CD4-positive, alpha-beta T cell treated with Interleukin-6 at 100 ng/mL for 8 hours (primary cell): ENCODE results near the gene NAXE.
"Not testable (repeated sequence)": the region's sequence is repeated elsewhere in the genome, so short reads cannot be mapped to it uniquely, and the experiment has no call there.

Experiments
- DNase-seq: peaks from one replicate; pipeline ENCODE4 v3.0.0-alpha.2; 2020; ENCODE audit warnings: mixed read lengths, low spot score

NAXE gene

DNA sequence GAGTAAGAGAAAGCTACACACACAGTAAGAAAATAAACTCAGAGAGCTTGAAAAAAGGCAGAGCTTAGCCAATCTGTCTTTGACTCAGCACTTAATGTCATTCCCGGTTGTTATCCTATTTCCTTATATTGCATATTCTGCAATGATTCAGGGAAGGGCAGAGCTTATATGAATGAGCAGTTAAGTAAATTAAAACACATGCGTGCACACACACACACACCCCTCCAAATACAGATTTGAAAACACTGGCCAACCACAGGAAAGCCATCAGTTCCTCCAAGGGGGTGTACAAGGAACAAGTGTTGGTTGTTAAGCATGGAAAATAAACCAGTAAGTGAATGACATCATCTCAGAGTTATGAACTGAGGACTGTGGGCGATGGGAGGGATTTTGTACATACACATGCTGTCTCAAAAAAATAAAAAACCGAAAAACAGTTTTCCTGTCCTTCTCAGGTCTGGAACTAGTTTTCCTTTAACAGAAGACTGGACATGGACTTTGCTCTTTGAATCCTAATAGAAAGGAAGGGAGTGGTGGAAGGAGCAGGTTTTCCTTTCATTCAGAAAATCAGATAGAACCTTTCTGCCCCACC is 20.2 kb upstream of the NAXE start:
- no peak for DNase-seq

DNA sequence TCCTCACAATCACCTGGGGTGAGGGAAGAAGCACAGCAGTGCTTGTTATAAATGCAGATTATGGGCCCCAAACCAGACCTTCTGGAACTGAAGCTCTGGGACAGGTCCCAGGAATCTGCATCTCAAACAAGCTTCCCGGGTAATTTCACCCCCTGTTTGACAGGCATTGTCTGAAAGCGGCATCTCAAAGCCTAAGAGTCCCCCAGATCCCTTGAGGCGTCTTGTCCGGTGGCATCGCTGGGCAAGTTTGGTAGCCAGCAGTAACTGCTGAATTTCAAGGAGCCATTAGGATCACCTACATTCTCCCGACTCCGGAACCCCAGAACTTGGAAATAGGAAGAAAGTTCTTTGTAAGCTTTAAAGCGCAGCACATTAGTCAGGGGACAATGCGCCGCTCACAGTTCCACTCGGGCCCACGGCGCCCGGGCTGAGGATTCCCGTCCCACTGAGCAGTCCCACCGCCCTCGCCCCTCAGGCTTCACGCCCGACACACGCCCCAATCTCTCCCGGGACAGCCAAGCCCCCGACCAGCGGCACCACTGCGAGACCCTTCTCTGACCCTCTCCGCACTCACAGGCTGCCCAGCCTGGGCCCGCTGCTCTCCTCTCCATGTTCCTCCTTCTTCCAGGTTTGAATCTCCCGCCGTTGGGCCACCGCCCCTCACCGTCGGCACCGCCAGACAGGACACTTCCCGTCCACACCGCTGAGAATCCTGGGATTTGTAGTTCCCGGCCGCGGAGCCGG is 19.5 kb upstream of the NAXE start, which contains the start of gene IQGAP3:
TSS of gene IQGAP3 (minus strand) at position 647 of the 744 bp plus-strand sequence. CDS start at position 611, 36 bp downstream.
- peak; percentile 61 for DNase-seq

DNA sequence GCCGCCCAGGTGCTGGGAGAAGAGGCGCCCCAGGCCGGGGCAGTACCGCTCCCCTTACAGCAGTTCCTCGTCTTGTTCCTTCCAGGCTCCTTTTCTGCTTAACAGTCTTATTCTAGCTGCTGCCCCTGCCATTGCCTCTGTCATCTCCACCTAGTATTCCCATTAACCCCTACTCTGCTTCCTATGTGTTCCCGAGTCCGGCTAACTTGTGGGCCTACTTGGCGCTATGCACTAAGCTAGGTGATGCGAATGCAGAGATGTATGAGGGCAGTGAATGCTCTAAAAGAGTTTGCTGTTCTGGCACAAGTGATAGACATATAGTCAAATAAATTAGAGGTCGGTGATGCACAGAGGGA is 18.9 kb upstream of the NAXE start:
- no peak for DNase-seq

DNA sequence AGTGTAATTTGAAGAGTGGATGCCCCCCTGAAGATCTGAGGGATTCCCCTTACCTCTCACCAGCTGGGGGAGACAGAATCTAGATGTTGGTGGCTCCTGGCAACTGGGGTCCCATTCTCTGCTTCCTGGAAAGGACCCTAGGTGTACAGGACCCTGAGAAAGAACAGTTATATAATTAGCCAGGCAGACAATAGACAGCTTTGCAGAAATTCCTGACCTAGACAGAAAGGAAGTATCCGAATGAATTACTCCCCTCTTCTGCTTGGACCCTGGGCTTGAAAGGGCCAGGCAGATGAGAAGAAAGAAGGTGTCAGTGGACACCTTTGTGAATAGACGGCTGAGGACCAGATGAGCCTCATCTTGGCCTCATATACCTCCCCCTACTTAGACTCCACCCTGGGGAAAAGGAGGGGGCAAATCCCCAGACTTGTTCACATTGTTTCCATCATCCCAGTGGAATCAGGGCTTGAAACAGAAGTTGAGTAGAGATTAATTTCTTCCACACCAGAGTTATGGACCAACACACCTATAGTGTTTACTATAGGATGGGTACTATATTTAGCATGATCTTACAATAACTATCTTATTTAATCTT is 17.4 kb upstream of the NAXE start:
- no peak for DNase-seq

DNA sequence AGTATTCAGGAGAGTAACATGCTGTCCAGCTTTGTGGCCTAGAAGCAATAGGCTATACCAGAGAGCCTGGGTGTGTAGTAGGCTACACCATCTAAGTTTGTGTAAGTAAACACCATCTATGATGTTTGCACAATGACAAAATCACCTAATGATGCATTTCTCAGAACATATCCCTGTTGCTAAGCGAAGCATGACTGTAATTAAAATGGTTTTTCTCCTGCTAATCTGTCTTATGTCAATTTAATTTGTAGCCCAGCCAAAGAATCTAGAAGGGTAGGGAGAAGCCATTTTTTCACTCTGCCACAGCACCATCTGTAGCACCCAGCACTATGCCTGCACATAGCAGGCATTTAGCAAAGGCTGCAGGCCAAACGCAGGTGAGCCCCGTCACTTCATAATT is 14.0 kb upstream of the NAXE start:
- DNase-seq: no peak

DNA sequence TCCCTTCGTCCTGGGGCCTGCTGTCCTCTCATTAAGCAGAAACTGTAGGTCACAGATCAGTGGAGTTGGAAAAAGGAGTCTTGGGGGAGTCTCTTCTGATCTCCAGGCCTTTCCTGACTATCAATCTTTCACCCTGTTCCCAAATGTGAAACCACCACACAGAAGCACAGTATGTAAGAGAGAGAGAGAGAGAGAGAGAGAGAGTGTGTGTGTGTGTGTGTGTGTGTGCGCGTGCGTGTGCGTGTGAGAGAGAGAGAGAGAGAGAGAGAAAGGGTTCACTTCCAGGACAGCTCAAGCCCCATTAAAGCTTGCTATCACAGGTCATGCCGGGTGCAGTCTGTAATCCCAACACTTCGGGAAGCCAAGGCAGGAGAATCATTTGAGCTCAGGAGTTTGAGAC is 13.5 kb upstream of the NAXE start:
- no peak for DNase-seq

DNA sequence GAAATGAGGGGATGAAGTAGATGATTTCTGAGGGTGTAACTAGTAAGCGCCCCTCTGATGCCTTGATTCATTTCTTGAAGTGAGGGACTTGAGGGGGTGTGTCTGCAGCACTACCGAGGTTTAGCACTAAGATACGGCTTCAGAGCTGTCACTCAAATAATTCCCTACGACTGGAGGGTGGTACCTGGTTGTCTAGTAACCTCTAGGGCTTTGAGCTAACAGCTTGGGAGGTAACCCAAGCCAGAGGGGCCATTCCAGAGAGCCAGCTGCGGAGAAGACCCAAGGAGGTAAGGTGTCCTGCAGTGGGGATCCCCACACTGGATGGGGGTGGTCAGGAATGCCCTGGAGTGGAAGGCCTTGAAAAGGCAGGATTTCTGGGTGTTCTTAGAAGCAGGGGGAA is 12.1 kb upstream of the NAXE start, which contains the start of gene TTC24:
TSS of gene TTC24 (plus strand) at position 252 of the 400 bp plus-strand sequence. CDS start 1,642 bp downstream, outside the sequence.
- no peak for DNase-seq

DNA sequence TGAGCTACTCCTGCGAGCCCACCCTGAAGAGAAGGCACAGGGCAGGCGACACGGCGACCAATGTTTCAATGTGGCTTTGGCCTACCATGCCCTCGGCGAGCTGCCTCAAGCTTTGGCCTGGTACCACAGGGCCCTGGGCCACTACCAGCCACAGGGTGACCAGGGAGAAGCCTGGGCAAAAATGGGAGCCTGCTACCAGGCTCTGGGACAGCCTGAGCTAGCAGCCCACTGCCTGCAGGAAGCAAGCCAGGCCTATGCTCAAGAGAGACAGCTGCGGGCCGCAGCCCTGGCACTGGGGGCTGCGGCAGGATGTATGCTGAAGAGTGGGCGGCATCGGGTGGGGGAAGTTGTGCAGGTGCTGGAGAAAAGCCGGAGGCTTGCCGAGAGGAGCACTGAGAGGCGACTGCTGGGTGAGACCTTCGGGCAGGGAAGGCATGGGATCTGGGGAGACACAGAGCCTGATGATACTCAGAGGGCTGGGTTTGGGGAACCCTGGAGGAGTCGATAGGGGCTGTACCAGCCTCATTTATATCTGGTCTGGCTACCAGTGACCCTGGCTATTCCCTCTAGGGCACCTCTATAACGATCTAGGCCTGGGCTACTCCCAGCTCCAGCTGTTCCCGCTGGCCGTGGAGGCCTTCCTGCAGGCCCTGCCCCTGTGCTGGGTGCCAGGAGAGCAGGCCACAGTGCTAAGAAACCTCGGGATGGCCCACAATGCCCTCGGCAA is 9.8 kb upstream of the NAXE start:
- no peak for DNase-seq

DNA sequence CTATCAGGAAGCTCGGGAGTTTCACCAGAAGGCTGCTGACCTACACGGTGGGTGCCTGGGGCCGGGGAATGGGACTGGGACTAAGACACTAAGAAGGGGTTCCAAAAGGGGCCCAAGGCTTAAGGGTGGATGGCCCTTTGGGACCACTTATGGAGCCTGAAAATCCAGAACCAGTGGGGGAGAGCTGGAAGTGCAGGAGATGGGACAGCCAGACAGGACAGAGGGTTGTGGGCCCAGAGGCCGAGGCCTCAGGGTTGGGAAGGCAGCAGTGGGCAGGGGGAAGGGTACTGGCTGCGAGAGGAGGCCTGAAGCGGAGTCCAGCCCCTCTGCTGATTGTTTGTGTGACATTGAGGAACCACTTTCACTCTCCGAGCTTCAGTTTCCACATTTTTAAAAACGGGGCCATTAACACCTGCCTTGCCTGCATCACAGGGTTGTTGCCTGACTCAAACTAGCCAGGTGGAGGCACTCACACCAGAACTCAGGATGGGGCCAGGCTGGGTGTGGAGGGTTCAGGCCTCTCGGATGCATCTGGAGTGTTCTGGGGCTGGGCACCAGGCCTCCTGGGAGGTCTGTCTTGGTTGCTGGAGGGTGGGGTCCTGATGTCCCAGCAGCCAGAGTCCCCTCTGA is 9.1 kb upstream of the NAXE start:
- no peak for DNase-seq

DNA sequence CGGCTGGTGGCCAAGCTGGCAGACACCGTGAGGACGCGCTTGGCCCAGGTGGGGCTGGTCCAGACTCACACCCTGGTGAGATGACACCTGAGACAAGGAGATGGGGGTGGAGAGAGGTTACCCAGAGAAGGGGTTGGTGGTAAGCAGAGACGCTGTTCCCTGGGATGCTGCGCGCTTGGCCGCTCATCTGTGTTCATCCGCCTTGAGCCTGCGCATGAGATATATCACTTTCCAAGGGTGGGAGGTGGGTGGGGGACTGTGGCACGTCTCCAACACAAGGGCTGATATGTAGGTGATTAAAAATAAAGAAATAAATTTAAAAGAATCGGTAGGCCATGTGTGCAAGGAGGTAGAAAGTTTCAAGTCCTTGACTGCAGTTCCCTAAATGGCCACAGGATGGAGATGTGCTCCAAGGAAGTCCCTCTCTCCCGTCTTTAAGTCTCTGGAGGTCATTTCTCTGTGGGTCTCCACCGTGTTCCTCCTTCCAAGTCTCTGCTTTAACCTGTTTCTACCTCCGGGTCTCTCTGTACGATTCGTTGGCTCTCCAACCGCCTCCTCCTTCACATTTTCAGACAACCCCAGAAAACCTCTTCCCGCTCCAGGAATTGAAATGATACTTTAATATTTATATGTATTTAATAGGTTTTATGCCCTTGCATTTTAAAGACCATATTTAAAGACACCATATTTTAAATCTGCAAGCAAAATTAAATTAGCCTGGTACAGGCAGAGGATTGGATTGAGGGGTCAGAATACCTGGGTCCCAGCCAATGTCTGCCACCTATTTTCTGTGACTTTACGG is 7.6 kb upstream of the NAXE start:
- DNase-seq: peak; percentile 76

DNA sequence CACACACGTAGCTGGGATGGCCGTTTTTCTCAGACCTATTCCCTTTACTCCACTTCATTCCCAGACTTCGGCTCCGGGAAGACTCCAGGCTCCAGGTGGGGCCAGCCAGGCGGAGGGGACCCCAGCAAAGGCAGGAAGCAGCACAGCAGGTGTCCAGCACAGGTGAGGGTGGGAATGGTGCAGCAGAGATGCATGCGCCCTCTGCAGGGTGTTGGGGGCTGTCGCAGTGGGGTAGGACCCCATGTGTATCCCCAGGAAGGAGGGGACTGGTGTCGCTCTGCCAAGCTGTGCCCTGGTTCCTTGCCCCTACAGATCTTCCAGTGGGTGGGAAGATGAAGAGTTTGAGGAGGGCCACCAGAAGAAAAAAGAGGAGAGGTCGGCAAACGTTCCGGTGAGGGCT is 6.8 kb upstream of the NAXE start:
- DNase-seq: no peak

DNA sequence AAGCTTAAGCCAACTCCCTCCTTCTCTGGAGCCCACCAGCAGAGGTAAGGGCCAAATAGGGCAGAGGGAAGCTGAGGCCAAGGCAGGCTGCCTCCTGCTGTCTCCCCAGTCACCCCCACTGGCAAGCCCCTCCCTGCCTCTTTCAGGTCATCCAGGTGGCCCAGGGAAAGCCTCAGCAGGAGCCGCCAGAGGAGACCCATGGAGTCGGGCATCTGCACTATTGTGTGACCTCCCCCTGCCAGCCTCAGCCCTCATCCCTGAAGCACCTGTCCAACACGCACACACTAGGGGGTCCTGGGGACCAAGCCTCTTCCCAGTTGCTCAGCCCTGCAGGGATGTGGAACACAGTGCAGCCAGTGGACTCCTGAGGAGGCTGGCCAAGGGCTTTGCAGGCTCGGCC is 5.3 kb upstream of the NAXE start:
- DNase-seq: no peak

DNA sequence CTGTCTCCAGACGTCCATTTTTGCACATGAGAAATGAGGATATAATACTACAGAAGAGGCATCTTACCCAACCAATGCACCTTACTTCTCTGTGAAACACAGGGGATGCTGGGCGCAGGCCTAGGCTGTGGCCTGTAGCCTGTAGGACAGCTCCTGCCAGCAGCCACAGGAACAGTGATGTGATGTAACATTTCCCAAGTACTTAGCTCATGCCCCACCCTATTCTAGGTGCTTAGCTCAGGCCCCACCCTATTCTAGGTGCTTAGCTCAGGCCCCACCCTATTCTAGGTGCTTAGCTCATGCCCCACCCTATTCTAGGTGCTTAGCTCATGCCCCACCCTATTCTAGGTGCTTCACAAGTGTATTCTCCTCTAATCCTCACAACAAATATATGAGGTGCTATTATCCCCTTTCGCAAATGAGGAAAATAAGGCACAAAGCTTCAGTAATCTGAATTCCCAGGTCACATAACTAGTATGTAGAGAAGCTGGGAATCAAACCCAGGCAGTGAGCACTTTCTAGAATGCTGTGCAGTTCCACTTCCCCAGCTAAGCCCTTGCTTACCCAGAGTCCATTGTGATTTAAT is 4.6 kb upstream of the NAXE start:
- no peak for DNase-seq

DNA sequence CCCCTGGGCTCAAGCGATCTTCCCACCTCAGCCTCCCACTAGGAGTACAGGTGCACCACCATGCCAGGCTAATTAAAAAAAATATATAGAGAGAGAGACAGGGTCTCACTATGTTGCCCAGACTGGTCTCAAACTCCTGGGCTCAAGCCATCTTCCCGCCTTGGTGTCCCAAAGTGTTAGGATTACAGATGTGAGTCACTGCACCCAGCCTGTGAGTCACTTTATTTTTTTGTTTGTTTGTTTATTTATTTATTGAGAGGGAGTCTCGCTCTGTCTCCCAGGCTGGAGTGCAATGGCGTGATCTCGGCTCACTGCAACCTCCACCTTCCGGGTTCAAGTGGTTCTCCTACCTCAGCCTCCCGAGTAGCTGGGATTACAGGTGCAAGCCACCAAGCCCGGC is 3.6 kb upstream of the NAXE start:
- DNase-seq: not testable (repeated sequence)

DNA sequence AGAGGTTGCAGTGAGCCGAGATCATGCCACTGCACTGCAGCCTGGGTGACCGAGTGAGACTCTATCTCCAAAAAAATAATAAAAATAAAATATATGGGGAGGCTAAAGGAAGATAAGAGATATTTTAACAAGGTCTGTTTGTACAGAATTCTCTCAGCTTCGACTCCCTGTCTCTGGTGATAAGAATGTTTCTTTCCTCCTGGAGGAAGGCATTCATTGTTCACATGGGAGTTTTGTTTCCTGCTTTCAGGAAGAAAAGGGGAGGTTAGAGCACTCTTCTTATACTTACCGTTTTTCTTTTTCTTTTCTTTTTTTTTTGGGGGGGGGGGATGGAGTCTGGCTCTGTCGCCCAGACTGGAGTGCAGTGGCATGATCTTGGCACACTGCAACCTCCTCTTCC is 2.0 kb upstream of the NAXE start:
- DNase-seq: no peak

DNA sequence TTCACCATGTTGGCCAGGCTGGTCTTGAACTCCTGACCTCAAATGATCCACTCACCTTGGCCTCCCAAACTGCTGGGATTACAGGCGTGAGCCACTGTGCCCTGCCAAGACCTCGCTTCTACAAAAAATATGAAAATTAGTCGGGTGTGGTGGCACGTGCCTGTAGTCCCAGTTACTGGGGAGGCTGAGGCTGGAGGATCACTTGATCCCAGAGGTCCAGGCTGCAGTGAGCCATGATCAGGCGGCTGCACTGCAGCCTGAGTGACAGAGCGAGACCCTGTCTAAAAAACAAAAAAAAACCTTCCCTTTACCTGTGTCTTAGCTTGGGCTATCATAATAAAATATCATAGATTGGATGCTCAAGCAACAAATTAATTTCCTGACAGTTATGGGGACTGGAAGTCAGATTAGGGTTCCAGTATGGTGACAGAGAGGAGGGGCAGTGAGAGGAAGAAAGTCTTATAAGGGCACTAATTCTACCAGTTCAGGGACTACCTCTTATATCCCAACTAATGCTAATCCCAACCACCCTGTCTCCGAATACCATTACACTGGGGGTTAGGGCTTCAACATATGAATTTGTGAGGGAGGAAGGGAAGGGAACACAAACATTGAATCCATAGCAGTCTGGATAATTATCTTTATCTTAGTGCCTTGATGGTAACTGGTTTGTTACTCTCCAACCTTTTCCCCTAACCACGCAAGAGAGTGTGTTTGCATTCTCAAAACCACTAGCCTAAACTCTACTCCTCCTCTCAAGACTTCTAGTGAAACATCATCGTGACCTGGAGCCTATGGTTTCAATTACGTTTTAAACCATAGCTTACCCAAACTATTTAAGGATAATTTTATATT is 1.0 kb upstream of the NAXE start:
- DNase-seq: no peak

DNA sequence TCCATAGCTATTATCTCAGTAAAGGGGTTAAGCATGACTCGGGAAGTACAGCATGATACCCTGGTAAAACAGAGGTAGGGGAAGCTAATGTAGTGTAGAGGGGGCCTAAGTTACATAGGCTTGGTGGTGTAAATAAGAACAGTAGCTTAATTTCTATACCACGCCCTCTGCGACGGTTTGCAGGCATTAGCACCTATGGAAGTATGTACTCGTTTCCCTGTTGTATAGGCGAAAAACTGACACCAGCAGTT is 470 bp upstream of the NAXE start:
- no peak for DNase-seq

DNA sequence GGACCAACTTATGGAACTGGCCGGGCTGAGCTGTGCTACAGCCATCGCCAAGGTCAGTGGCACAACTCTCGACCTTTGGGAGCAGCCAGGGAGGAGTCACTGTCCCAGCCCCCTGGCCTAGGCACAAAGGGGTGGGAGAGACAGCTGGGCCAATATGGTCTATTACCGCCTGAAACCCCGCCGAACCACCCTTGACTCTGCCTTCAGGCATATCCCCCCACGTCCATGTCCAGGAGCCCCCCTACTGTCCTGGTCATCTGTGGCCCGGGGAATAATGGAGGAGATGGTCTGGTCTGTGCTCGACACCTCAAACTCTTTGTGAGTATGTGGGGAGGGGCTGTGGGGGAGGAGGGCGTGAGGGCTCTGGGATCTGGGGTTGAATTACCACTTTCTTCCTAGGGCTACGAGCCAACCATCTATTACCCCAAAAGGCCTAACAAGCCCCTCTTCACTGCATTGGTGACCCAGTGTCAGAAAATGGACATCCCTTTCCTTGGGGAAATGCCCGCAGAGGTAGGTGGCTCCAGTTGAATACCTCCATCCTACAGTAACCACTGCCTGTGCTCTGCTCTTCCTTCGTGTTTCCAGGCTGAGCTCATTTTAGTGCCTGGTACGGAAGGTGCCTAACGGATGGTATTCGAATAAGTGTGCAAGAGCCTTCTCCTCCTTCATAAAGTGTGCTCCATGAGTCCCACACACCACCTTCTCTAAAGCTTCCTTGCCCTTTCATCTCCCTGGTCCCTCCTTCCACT is 758 bp downstream of the NAXE start:
- no peak for DNase-seq

DNA sequence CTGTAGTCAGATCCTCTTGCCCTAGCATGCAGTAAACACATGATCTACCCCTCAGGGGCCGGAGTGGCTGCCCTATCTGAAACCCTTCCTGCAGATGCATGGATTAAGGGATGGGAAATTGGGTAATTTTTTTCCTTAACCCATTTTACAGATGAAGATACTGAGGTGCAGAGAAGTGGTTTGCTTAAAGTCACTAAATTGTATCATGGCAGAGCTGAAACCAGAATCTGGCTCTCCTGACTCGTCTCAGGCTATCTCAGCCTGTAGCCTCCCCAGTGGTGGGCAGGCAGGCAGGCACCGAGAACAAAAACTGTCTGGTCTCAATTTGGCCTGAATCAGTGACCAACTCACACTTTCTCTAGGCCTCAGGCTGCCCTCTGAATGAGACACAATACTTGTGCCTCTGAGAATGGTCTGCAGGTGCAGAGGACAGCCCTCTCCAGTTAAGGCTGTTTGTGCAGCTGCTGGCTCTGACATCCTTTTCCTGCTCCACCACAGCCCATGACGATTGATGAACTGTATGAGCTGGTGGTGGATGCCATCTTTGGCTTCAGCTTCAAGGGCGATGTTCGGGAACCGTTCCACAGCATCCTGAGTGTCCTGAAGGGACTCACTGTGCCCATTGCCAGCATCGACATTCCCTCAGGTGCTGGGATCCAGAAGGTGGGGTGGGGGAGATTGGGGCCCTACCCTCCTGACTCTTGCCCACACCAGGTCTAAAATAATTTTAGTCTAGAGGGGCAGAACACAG is 1.5 kb downstream of the NAXE start:
- DNase-seq: no peak
